A549 (cell line): ENCODE measurements around the gene GJD3. TPM values are rescaled to one million over a fixed set of nuclear protein-coding genes. Genes with fewer than 3 reads are reported as not detected.

ENCODE experiments used
- CBX8 ChIP-seq: fragments of 200-600 bp; sonication (generic); IDR thresholded peaks from 2 replicates; pipeline ENCODE4 v1.6.1; 2016
- CHD2 ChIP-seq: fragments of 150-350 bp; IDR thresholded peaks from 2 replicates; pipeline ENCODE4 v1.6.1; 2014; ENCODE audit warnings: low read length; ENCODE audit not compliant: partially characterized antibody
- CHD4 ChIP-seq: fragments of 200-600 bp; sonication (generic); IDR thresholded peaks from 2 replicates; pipeline ENCODE4 v1.6.1; 2016; ENCODE audit warnings: antibody characterized with exemption, mild to moderate bottlenecking, borderline replicate concordance
- ELK1 ChIP-seq: fragments of 150-350 bp; IDR thresholded peaks from 2 replicates; pipeline ENCODE4 v1.6.1; 2014; ENCODE audit warnings: low read depth, mild to moderate bottlenecking, low read length
- EP300 ChIP-seq, 2 experiments: fragments of >200 bp; sonication (Bioruptor Twin); formaldehyde crosslinking; IDR thresholded peaks; 2 replicates in 1 of 2; 3 replicates in 1 of 2; pipeline ENCODE4 v1.6.1; 2016 to 2017
- ESRRA ChIP-seq: fragments of 150-350 bp; IDR thresholded peaks from 2 replicates; pipeline ENCODE4 v1.6.1; 2014; ENCODE audit warnings: mild to moderate bottlenecking, low read length, borderline replicate concordance
- FOSB ChIP-seq: fragments of 250-450 bp; sonication (Bioruptor Pico); IDR thresholded peaks from 2 replicates; pipeline ENCODE4 v1.5.0; 2020; ENCODE audit warnings: mild to moderate bottlenecking, moderate library complexity
- FOXS1 ChIP-seq: fragments of 250-450 bp; sonication (Bioruptor Pico); IDR thresholded peaks from 2 replicates; pipeline ENCODE4 v1.5.0; 2020; ENCODE audit warnings: mild to moderate bottlenecking, moderate library complexity
- HOXA7 ChIP-seq: fragments of 250-450 bp; sonication (Bioruptor Pico); IDR thresholded peaks from 2 replicates; pipeline ENCODE4 v1.5.0; 2020; ENCODE audit warnings: mild to moderate bottlenecking, moderate library complexity
- HOXB13 ChIP-seq: fragments of 250-450 bp; sonication (Bioruptor Pico); IDR thresholded peaks from 2 replicates; pipeline ENCODE4 v1.5.0; 2020; ENCODE audit warnings: low read depth, mild to moderate bottlenecking, moderate library complexity
- HOXB5 ChIP-seq: fragments of 250-450 bp; sonication (Bioruptor Pico); IDR thresholded peaks from 2 replicates; pipeline ENCODE4 v1.5.0; 2020; ENCODE audit warnings: mild to moderate bottlenecking, moderate library complexity
- JUN ChIP-seq, 2 experiments: fragments of >200 bp; sonication (Bioruptor Twin); formaldehyde crosslinking; IDR thresholded peaks; 2 replicates in 1 of 2; 3 replicates in 1 of 2; pipeline ENCODE4 v1.6.1; 2016 to 2017
- JUNB ChIP-seq: fragments of >200 bp; sonication (Bioruptor Twin); formaldehyde crosslinking; IDR thresholded peaks from 2 replicates; pipeline ENCODE4 v1.6.1; 2016
- KDM5A ChIP-seq: fragments of 200-600 bp; sonication (generic); IDR thresholded peaks from 2 replicates; pipeline ENCODE4 v1.6.1; 2016; ENCODE audit warnings: antibody characterized with exemption, mild to moderate bottlenecking
- MAX ChIP-seq: IDR thresholded peaks from 2 replicates; pipeline ENCODE4 v1.6.1; 2012
- MAZ ChIP-seq: fragments of 150-350 bp; IDR thresholded peaks from 2 replicates; pipeline ENCODE4 v1.6.1; 2014; ENCODE audit warnings: antibody characterized with exemption, low read depth, low read length, borderline replicate concordance
- MYC ChIP-seq: IDR thresholded peaks from 2 replicates; pipeline ENCODE4 v1.6.1; 2012; ENCODE audit warnings: mild to moderate bottlenecking, inconsistent platforms, low read length, improper control_type of control experiment, borderline replicate concordance
- NFE2L2 ChIP-seq: fragments of 150-350 bp; conservative IDR thresholded peaks from 2 replicates; pipeline ENCODE4 v1.6.1; 2014; ENCODE audit warnings: low read length
- NPAS2 ChIP-seq: fragments of 250-450 bp; sonication (Bioruptor Pico); IDR thresholded peaks from 2 replicates; pipeline ENCODE4 v1.8.0; 2022; ENCODE audit warnings: mild to moderate bottlenecking, moderate library complexity, borderline replicate concordance
- RAD21 ChIP-seq, 2 experiments: fragments of >200 bp in 1 of 2; sonication (Bioruptor Twin) in 1 of 2; formaldehyde crosslinking in 1 of 2; IDR thresholded peaks in 1 of 2; conservative IDR thresholded peaks in 1 of 2; 2 replicates in 1 of 2; 3 replicates in 1 of 2; pipeline ENCODE4 v1.6.1; 2012 to 2018; ENCODE audit warnings: inconsistent platforms in 1 of 2
- RNF2 ChIP-seq: fragments of 200-600 bp; sonication (generic); IDR thresholded peaks from 2 replicates; pipeline ENCODE4 v1.6.1; 2016; ENCODE audit warnings: low read depth, mild to moderate bottlenecking, antibody characterized with exemption, moderate library complexity, borderline replicate concordance
- TFCP2L1 ChIP-seq: fragments of 250-450 bp; sonication (Bioruptor Pico); IDR thresholded peaks from 2 replicates; pipeline ENCODE4 v1.5.0; 2021; ENCODE audit warnings: mild to moderate bottlenecking
- TP53 ChIP-seq: fragments of 250-450 bp; sonication (Bioruptor Pico); IDR thresholded peaks from 2 replicates; pipeline ENCODE4 v1.5.0; 2021; ENCODE audit warnings: mild to moderate bottlenecking, moderate library complexity
- ZFP36 ChIP-seq: fragments of 450-650 bp; IDR thresholded peaks from 2 replicates; pipeline ENCODE4 v1.6.1; 2014; ENCODE audit warnings: borderline replicate concordance; ENCODE audit not compliant: partially characterized antibody
- ZNF302 ChIP-seq: fragments of 250-450 bp; sonication (Bioruptor Pico); IDR thresholded peaks from 2 replicates; pipeline ENCODE4 v1.9.0; 2021; ENCODE audit warnings: inconsistent platforms, mild to moderate bottlenecking, moderate library complexity
- polyA plus RNA-seq, 4 experiments: library from polyadenylated mRNA; depleted of rRNA in 3 of 4; stranded (reverse); fragments of >200 nt; fragmentation: RNase III in 1 of 4; extraction: RNeasy Plus Mini Kit Qiagen cat#74134 plus additional on column Dnase treatment in 1 of 4; gene quantifications; 2 replicates in 3 of 4; 3 replicates in 1 of 4; pipeline ENCODE4 v1.2.3, GENCODE V29; 2011 to 2017
- TF ChIP-seq, protein P1 (sequence below): fragments of 200-600 bp; sonication (generic); IDR thresholded peaks from 2 replicates; pipeline ENCODE4 v1.6.1; 2016; ENCODE audit warnings: antibody characterized with exemption, mild to moderate bottlenecking, moderate library complexity
- TF ChIP-seq, protein P2 (sequence below): fragments of 250-450 bp; sonication (Bioruptor Pico); IDR thresholded peaks from 2 replicates; pipeline ENCODE4 v1.5.0; 2020; ENCODE audit warnings: low read depth, mild to moderate bottlenecking, moderate library complexity

Gene GJD3
- polyA plus RNA-seq, 2 of the 4 experiments (the other 2 are of a cell fraction), result 0.09 to 0.40 TPM

- TF ChIP-seq, protein P1, sequence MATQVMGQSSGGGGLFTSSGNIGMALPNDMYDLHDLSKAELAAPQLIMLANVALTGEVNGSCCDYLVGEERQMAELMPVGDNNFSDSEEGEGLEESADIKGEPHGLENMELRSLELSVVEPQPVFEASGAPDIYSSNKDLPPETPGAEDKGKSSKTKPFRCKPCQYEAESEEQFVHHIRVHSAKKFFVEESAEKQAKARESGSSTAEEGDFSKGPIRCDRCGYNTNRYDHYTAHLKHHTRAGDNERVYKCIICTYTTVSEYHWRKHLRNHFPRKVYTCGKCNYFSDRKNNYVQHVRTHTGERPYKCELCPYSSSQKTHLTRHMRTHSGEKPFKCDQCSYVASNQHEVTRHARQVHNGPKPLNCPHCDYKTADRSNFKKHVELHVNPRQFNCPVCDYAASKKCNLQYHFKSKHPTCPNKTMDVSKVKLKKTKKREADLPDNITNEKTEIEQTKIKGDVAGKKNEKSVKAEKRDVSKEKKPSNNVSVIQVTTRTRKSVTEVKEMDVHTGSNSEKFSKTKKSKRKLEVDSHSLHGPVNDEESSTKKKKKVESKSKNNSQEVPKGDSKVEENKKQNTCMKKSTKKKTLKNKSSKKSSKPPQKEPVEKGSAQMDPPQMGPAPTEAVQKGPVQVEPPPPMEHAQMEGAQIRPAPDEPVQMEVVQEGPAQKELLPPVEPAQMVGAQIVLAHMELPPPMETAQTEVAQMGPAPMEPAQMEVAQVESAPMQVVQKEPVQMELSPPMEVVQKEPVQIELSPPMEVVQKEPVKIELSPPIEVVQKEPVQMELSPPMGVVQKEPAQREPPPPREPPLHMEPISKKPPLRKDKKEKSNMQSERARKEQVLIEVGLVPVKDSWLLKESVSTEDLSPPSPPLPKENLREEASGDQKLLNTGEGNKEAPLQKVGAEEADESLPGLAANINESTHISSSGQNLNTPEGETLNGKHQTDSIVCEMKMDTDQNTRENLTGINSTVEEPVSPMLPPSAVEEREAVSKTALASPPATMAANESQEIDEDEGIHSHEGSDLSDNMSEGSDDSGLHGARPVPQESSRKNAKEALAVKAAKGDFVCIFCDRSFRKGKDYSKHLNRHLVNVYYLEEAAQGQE, result peak; percentile 7; the same call in 1 of the 2 replicates
- TF ChIP-seq JUNB (no peak), EP300 (IDR thresholded peaks at IDR 0.05) (no peak), CBX8 (no peak), JUN (IDR thresholded peaks at IDR 0.05) (peak; percentile 61 to 66; a peak in 3 of 5 replicates), KDM5A (0 out of 2 replicates have a peak, but pooled peaks have one; percentile 48), RAD21 (conservative IDR thresholded peaks at IDR 0.05 in 1 of 2, IDR thresholded peaks at IDR 0.05 in 1 of 2) (no peak), ZNF302 (CRISPR knock-in tag) (no peak), MYC (0 out of 2 replicates have a peak, but pooled peaks have one; percentile 26), ESRRA (no peak), MAZ (no peak), CHD2 (no peak), ELK1 (no peak), HOXB13 (CRISPR knock-in tag) (no peak), FOXS1 (CRISPR knock-in tag) (no peak), RNF2 (no peak; the same call in 1 of the 2 replicates), MAX (peak; percentile 93), HOXA7 (CRISPR knock-in tag) (no peak), HOXB5 (no peak), TFCP2L1 (no peak), NPAS2 (CRISPR knock-in tag) (no peak), TP53 (no peak), FOSB (CRISPR knock-in tag) (no peak), ZFP36 (no peak), NFE2L2 (no peak), CHD4 (no peak)
- TF ChIP-seq, protein P2, sequence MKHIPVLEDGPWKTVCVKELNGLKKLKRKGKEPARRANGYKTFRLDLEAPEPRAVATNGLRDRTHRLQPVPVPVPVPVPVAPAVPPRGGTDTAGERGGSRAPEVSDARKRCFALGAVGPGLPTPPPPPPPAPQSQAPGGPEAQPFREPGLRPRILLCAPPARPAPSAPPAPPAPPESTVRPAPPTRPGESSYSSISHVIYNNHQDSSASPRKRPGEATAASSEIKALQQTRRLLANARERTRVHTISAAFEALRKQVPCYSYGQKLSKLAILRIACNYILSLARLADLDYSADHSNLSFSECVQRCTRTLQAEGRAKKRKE (CRISPR knock-in tag), result no peak
- TF ChIP-seq, all 56 proteins: peak for 15
Measured at GRCh38 chr17:40317880-40318829, 46.4 kb downstream of the GJD3 start (continued).
